ENCODE measurements around the gene VASP.

The VASP gene

DNA sequence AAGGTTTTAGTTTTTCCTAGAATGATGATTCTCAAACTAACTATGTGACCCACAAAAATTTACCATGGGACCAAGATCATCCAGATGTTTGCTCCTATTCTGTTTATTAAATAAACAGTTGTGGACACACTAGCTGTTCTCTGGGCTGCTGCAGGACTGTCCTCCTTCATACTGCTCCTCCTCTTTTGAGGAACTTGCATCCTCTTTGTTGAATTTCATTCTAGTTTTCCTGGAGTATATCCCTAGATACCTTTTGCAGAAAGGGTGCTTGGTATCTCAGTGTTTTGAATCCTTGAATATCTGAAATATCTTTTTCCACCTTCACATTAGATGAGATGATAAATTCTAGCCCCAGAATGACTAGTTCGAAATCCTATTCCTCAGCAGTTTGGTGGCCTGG lies 24.1 kb downstream of the VASP start:
- H3K27ac ChIP-seq = no peak overlapping the region
- DNase-seq (ENCODE audit: low read depth, low spot score) = no peak

DNA sequence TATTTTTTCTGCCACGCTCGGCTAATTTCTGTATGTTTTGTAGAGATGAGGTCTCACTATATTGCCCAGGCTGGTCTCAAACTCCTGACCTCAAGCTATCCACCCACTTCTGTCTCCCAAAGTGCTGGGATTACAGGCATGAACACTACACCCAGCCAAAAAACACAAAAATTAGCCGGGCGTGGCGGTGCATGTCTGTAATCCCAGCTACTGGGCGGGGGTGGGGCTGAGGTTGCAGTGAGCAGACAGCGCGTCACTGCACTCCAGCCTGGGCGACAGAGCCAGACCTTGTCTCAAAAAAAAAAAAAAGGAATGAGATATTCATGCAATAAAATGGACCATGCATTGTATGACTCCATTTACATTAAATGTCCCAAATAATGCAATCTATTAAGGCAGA lies 32.2 kb downstream of the VASP start:
- DNase-seq (ENCODE audit: low read depth, low spot score) = no peak
- H3K27ac ChIP-seq = no peak overlapping the region

DNA sequence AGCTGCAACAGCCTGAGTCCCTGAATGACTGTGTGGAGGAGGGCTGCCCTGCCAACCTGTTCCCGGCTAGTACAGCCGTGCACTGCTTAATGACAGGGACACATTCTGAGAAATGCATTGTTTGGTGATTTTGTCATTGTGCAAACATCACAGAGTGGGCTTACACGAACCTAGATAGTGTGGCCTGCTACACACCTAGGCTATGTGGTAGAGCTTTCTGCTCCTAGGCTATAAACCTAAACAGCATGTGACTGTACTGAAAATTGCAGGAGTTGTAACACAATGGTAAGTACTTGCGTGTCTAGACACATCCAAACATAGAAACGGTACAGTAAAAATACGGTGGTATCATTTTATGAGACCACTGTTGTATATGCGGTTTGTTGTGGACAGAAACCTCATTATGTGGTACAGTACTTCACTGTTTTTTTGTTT lies 35.0 kb downstream of the VASP start:
- H3K27ac ChIP-seq = peak overlapping the region; percentile 13
- DNase-seq (ENCODE audit: low read depth, low spot score) = peak; percentile 66

DNA sequence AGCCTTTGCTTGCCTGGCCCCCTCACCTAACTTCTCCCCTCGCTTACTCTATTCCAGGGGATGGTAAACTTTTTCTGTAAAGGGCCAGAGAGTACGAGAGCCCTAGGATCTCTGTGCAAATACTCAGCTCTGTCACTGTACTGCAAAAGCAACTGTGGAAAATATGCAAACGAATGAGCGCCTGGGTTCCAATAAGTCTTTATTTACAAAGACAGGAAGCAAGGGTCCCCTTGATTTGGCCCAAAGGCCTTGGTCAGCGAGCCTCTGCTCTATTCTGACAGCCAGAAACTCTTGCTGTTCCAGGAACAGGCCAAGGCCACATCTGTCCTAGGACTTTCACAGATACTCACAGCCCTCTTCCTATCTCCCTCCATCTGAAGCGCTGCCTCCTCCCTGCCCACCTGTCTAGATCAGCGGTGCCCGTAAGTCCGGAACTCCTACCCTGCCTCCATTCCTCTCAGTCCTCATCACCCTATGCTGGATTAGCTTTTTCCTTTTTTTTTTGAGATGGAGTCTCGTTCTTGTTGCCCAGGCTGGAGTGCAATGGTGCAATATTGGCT lies 40.0 kb downstream of the VASP start:
- no peak overlapping the region for H3K27ac ChIP-seq
- no peak for DNase-seq (ENCODE audit: low read depth, low spot score)

DNA sequence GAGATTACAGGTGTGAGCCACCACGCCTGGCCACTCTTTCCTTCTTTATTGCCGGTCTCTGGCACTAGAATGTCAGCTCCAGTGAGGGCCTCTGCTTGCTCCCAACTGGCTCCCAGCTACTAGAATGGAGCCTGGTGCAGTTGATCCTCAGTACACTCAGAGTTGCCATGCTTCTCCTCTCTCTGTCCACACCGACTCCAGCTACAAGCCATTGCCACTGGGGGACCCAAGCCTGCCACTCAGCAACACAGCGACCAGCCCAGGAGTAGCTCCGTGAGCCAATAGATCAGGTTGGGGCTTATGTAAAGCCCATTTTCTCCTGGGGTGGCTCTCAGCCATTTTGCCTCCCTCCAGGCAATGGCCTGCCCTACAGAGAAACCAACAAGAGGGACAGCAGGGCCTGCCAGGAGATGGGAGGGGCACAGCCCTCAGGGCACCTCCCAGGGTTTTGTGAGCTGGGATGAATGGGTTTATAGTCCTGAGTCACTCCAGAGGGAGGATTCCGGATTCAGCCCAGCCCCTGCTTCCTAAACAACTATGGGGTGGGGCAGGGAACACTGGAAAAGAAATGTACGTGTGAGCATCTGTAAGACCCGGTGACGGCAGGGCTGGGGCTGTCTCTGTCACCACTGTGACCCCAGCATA lies 40.8 kb downstream of the VASP start:
- peak overlapping the region; percentile 52 for H3K27ac ChIP-seq
- peak; percentile 75 for DNase-seq (ENCODE audit: low read depth, low spot score)

DNA sequence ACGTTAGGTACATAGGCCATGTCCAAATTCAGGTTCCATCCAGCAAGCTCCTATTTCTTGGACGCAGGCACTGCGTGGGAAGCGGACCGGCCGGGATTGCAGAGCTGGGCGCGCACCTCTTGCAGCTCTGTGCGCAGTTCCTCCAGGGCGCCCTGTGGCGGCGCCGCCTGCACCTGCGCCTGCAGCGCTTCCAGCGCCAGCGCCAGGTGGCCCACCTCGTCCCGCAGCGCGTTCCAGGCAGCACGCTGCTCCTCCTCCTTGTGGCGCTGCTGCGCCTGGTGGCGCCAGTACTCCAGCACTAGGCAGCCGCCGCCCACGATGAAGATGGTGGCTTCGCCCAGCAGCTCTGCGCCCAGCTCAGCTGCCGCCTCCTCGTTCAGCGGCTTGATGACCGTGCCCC lies 46.2 kb downstream of the VASP start:
- H3K27ac ChIP-seq = no peak overlapping the region

DNA sequence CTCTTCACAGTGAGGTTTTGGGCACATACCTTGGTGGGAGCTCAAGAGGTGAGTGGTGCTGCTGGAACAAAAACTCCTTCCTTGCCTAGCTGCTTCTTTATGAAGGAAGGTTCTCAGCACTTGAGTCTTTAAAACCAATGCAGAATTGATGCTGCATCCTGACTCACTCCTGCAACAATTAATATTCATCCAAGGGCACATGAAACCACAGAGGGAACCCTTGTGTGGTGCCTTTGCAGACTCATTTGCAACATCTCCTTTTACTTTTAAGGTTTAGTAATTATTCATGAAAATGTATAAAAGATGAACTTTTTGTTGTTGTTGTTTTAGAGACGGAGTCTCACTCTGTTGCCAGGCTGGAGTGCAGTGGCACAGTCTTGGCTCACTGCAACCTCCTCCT lies 47.2 kb downstream of the VASP start:
- no peak overlapping the region for H3K27ac ChIP-seq
- no peak for DNase-seq (ENCODE audit: low read depth, low spot score)

More for the DNA sequence above, 46.2 kb downstream of the VASP start:
- no peak for DNase-seq (ENCODE audit: low read depth, low spot score)

DNA sequence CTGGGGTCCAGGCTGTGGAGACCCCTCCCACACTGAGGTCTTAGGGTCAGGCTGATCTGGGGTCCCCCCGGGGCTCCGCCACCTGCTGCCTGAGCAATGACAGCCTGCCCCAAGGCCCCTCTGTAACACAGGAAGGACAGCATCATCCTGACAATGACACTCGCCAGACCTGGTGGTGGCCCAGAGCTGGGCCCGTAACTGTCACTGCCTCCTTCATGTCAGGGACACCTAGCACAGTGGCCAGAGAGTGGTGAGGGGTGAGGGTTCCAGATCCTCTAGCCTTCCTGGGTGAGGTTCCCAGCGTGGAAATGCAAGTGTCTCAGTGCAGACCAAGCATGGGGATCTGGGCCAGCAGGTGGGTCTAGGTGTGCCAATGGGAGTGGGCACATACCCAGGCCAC lies 49.6 kb downstream of the VASP start:
- no peak overlapping the region for H3K27ac ChIP-seq

DNA sequence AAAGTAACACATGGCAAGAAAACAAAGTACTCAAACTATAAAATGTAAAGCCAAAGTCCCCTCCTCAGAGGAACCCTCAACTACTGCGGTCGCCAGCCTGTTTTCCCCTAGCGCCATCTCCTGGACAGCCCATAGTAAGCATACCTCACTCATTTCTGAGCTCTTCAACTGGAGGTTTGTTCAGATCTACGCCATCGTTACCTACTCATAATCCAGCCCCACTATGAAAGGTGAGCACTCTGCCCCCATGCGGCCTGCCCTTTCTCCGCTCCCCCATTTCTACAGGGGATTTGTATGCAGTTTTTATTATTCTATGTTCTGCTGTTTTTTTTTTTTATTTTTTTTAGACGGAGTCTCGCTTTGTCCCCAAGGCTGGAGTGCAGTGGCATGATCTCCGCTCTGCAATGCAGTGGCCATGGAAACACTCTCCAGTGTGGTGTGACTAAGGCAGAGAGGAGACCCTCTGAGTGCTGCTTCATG lies 51.2 kb downstream of the VASP start:
- DNase-seq (ENCODE audit: low read depth, low spot score) = no peak
- no peak overlapping the region for H3K27ac ChIP-seq

More for the DNA sequence above, 49.6 kb downstream of the VASP start:
- no peak for DNase-seq (ENCODE audit: low read depth, low spot score)

DNA sequence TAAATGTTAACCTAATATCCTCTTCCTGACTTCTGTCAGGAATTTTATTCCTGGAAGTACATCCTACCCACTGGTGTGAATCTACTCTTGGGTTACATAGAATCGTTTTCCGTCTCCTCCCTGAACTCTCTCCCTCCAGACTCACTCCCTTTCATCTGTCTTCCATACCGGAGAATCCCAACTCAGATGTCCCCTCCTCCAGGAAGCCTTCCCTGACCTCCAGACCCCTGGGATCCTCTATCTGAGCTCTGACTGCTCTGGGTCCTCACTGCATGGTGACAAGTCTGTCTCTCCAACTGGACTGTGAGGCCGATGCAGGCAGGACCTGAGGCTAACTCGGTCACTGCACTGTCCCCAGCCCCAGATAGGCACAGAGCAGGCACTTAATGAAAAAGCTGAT lies 52.8 kb downstream of the VASP start:
- no peak overlapping the region for H3K27ac ChIP-seq

DNA sequence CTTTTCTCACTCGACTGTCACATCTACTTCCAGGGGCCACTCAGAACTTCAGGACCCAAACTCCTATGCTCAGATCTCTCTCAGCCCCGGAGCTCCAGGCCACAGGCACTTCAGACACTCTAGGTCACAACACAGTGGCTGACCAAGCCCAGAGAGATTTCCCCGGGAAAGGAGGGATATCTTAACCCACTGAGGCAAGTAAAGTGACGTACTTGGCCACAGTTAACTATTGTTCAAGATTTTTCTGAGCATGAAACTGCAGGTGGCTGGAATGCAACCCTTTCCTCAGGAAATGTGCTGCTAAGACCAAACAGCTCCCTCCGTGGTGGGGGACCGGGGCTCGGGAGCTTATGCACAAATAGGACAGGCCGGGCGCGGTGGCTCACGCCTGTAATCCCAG lies 53.4 kb downstream of the VASP start:
- no peak for DNase-seq (ENCODE audit: low read depth, low spot score)
- no peak overlapping the region for H3K27ac ChIP-seq

More for the DNA sequence above, 52.8 kb downstream of the VASP start:
- no peak for DNase-seq (ENCODE audit: low read depth, low spot score)

DNA sequence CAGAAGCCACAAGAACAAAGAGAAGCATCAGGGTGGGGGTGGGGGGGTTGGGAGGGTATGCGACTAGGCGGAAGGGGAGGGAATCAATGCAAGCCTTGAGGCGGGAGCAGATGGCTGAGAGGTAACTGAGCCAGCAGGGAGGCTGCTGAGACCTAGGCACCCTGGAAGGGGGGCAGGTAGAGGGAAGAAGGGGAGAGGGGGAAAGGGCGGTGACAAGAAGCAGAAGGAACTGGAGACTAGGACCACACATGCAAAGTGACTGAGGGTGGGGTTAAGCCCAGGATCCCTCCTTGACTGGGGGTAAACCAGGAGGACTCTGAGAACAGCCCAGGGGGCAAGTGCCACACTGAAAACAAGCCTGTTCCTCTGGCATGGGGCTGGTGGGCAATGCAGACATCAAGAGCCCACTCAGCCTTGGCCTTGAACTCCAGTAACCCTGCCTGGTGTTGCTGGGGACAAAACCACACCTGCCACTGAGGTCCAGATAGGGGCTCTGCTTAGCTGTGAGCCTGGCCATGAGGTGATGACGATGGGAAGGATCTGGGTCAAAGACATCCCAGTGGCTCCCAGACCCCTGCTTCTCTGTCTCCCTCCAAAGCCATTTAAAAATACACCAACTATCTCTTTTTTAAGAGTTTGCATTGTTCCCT lies 57.0 kb downstream of the VASP start:
- no peak overlapping the region for H3K27ac ChIP-seq
- DNase-seq (ENCODE audit: low read depth, low spot score) = no peak

DNA sequence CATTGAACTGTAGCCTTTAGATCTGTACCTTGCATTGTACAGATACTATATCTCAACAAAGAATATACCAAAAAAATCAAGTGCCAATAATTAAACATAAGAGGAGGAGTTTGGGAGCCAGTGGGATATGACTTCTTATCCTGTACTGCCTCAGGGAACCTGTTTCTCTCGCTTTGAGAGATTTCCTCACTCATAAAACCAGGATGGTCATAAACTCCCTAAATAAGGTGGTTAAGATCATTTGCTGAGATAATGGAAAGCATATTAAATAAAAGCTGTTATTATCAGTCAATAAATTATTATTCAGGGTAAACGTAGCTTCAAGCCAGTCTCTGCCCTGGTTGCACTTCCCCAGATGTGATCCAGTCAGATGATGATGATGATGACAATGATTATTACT lies 60.3 kb downstream of the VASP start:
- H3K27ac ChIP-seq = peak overlapping the region; percentile 80
- DNase-seq (ENCODE audit: low read depth, low spot score) = no peak

DNA sequence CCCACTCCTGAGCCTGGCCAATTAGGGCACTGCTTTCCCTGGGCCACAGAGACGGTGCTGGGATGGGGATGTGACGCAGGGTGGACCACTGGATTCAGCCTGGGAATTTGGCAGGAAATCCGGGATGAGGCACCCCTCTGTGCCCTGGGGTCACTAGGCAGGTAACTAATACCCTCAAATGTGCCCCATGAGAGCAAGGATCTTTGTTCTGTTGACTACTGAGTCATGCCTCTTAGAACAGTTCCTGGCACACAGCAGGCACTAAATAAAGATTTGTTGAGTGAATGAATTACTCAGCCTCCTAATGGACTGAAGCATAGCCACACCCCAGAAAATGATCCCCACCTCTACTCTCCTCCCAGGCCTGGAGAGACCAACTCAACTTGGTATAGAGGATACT lies 61.5 kb downstream of the VASP start:
- peak overlapping the region; percentile 80 for H3K27ac ChIP-seq
- peak; percentile 71 for DNase-seq (ENCODE audit: low read depth, low spot score)

DNA sequence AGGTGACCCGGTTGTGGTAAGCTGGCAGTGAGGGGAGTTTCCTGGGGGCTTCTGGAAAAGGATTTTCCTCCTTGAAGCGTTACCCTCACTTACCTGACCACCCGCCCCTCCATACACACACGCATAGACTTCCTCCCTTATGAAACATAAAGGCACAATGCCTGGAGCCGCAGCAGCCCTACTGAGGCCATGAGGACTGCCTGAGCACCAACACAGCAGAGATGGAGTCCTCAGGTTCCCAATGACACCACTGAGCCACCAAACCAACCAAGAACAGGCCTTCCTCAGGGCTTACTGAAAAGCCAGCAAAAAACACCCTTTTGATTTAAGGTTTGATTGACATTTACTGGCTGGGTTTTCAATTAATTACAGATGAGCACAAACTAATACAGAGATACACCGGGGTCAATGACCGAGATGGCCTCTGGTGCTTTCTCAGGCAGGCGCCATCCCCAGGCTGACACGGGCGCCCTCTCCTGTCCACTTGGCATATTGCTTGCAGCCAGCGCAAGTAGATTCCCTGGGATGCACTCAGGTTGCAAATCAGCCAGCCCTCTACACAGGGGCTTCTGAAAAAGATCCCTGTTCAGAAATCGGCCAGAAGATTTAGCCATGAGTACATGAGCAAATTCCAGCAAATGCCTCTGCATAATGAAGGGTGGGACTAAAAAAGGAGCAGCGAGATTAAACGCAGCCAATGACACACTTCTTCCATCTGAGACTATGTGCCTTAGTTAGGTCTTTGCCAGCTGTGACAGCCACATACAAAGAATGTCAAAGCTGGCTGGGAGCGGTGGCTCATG lies 62.5 kb downstream of the VASP start:
- H3K27ac ChIP-seq = peak overlapping the region; percentile 80
- DNase-seq (ENCODE audit: low read depth, low spot score) = no peak

DNA sequence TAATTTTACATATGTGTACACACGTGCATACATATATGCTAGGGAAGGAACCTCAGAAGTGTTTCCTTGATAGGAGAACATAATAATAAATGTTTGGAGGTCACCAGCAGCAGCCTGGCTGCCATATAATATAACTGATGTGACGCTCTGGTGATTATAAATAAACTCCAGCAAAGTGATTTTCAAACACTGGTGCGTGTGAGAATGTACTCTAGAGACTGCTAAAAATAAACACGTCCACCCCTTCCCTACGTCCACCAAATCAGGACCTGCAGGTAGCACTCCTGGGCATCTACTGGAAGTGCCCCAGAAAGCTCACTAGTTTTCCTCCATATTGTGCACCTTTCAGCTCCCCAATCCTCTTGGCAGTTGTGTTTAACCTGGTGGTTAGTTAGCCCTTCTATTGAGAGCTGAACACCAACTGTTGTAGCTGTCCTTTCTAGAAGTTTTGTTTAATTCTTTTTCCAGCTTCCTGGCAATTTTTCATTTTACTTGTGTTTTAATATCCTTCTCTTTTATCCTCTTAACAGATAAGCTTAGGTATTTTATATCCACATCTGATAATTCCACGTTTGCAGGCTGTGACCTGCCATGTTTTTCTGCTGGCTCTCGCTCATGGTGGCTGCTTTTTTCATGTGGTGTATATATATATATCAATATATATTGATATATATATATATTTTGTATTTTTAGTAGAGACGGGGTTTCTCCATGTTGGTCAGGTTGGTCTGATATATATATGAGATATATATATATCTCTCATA lies 64.4 kb downstream of the VASP start:
- no peak for DNase-seq (ENCODE audit: low read depth, low spot score)
- no peak overlapping the region for H3K27ac ChIP-seq

DNA sequence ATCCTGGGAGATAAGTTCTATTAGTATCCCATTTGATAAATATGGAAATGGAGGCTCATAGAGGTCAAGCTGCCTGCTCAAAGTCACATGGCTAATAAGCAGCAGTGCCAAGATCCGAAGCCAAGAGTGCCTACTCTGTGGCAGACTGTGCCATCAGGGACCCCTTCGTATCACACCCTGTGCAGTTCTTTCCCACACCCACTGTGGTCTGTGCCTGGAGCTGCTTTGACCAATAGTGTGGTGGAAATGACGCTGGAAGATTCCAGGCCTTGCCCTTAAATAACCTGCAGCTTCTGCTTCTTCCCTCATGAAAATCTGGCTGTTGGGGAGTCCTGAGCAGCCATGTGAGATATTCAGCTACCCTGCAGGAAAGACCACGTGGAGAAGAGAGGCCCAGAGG lies 67.2 kb downstream of the VASP start:
- H3K27ac ChIP-seq = no peak overlapping the region
- no peak for DNase-seq (ENCODE audit: low read depth, low spot score)

DNA sequence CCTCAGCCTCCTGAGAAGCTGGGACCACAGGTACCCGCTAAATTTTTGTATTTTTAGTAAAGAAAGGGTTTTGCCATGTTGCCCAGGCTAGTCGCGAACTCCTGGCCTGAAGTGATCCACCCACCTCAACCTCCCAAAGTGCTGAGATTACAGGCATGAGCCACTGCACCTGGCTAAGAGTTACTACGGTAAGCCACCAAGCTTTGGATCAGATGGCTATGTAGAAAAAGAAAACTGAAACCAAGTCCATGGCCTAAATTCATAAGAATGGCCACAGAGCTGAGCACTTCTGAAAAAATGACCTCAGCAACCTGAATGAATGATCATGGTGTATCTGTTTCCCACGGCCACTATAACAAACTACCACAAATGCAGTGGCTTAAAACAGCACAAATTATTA lies 67.9 kb downstream of the VASP start:
- H3K27ac ChIP-seq = peak overlapping the region; percentile 96
- DNase-seq (ENCODE audit: low read depth, low spot score) = no peak

Measured in epithelial cell of prostate (primary cell).